Choroid plexus epithelial cell (primary cell): ENCODE measurements around the gene ARID5B.

Experiments
- DNase-seq: peaks from one replicate; pipeline ENCODE4 v3.0.0-alpha.2; 2010; ENCODE audit warnings: low read depth
- H3K4me3 ChIP-seq: 2 replicates; pipeline ENCODE4 v1.5.1; 2011; ENCODE audit warnings: low read depth, mild to moderate bottlenecking, control low read depth, low read length, moderate library complexity
- TF ChIP-seq, protein P1 (sequence below): conservative IDR thresholded peaks from 2 replicates; pipeline ENCODE4 v1.5.1; 2011; ENCODE audit warnings: low read depth, mild to moderate bottlenecking, control low read depth, inconsistent platforms, low read length, moderate library complexity

Gene ARID5B

DNA sequence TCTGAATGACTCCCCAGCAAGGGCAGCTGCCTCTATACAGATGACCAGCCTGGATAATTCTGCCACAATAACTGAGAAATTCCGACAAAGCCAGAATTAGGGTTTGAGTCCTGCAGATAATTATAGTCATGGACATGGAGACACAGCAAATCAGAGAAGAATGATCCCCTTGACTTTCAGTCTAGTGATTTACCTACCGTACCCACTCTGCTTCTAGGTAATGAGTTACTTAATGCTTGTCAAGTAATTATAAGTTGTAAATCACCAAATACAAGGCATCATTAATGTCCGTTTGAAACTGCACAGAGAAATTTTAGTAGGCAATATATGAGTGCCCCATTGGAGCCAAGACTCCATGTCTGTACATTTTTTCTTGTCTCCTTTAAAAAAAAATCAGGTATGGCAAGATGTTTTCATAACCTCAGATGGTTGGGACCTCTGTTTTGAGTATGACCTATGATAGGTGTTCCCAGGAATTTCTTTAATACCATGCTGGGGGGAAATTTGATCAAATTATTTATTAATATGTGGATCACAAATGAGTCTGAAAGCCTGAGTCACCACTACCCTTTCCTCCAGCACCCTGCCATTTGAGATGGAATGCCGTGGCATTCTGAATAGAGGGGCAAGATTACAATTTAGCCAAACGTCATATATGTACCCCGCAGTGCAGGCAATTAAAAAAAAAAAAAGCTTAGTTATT lies 5.5 kb upstream of the ARID5B start:
- H3K4me3 ChIP-seq = no peak overlapping the region
- DNase-seq = no peak
- TF ChIP-seq, protein P1, sequence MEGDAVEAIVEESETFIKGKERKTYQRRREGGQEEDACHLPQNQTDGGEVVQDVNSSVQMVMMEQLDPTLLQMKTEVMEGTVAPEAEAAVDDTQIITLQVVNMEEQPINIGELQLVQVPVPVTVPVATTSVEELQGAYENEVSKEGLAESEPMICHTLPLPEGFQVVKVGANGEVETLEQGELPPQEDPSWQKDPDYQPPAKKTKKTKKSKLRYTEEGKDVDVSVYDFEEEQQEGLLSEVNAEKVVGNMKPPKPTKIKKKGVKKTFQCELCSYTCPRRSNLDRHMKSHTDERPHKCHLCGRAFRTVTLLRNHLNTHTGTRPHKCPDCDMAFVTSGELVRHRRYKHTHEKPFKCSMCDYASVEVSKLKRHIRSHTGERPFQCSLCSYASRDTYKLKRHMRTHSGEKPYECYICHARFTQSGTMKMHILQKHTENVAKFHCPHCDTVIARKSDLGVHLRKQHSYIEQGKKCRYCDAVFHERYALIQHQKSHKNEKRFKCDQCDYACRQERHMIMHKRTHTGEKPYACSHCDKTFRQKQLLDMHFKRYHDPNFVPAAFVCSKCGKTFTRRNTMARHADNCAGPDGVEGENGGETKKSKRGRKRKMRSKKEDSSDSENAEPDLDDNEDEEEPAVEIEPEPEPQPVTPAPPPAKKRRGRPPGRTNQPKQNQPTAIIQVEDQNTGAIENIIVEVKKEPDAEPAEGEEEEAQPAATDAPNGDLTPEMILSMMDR = no peak

DNA sequence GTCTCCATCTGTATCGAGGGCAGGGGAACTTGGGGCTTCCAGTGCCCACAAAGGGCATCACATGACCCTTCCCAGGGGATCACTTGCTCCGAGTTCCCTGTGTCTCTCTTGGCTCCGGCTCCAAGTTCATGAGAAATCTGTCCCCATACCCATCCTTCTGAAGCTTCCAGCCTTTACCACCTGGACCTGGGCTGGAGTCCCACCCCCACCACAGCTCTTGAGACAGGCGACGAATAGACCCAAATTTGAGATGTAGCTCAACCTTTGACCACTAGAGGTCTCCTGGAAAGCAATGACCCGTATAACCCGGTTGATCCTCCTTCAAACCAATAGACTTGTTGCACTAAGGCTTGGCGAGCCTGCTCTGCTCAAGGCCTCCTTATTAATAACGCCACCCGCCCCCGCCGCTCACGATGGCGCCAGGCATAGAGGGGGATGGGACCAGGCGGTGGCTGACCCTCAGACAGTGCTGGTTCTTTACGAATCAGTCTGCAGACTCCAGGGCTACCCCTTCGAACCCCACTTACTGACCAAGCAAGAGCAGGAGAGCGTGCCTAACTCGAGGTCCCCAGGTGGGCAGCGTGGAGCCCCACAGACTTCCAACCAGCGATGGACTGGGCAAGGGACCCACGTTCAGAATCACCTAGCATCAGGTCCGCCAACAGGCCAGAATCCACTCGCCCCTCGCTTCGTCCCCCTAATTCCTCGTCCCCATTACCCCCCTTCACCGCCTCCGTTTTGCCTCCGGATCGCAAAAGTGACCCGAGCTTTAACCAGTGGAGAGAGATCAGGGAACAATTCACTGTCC lies 4.4 kb upstream of the ARID5B start:
- peak; percentile 82 for DNase-seq
- TF ChIP-seq, protein P1 = peak; percentile 69
- H3K4me3 ChIP-seq = peak overlapping the region; percentile 52

DNA sequence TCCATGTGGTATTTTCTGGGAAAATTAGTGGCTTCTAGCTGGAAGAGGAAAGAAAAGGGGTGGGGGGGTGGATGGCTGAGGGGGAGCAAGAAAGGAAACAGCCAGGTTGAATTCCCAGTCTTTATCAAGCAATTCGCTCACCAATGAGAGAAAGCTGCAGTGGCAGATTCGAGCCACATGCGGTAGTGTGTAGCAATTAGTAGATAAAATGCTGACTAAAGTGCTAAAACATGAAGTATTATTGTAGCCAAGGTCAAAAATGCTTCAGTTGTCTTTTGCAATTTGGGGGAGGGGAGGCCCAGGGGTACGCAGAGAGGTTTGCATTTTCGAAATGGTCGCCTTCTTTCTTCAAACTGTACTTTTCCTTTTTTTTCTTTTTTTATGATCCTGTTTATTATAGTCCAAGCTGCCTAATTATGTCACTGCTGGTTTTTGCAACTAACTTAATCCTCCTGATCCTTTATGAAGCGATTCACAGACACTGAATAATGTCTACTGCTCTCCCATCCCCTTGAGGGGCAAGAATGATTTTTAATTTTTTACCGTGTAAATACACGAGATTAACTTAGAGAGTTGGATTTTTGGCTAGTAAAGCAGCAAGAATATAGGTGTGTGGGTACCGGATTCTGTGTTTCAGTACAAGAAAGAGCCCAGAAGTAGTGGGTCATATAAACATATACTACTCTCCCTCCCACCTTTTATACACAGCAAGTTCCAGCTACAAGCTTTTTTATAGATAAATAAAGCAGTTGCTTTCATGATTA lies 3.6 kb upstream of the ARID5B start:
- peak; percentile 75 for DNase-seq
- peak overlapping the region; percentile 52 for H3K4me3 ChIP-seq
- TF ChIP-seq, protein P1 = peak; percentile 65

DNA sequence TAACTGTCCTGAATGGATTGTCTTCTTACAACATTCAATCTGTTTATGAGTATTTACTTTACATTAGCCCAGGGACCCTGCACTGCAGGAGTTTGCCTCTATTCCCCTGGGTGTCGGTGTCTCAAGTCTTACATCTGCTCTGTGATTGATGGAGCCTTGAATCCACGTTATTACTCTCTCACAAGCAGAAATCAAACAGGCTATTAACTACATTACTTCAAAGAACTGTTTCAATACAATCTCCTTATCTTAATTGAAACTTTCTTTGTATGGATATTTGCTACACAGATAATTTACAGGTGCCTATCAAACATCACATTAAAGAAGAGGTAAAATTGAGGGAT lies 3.1 kb upstream of the ARID5B start:
- DNase-seq = no peak
- no peak overlapping the region for H3K4me3 ChIP-seq
- TF ChIP-seq, protein P1 = no peak

DNA sequence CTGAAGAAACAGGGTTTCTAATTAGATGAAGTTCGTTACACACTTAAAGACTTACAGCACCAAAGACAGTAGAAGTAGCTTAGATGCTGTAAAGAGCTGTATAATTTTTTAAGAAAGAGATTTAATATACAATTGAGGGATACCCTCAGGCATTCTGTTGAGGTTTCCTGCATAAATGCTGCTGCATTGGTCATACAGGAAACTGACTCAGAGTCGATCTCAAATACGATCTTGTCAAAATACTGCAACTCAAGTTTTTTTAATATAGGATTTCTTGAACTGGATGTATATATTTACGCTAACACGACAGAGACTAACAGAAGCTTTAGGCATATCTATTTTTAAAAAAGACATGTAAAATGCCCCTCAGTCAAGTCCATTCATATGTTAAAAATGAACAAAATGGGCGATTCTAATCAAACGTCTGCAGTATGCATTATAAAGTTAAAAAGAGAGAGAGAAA lies 2.4 kb upstream of the ARID5B start:
- H3K4me3 ChIP-seq = peak overlapping the region; percentile 85
- TF ChIP-seq, protein P1 = no peak

DNA sequence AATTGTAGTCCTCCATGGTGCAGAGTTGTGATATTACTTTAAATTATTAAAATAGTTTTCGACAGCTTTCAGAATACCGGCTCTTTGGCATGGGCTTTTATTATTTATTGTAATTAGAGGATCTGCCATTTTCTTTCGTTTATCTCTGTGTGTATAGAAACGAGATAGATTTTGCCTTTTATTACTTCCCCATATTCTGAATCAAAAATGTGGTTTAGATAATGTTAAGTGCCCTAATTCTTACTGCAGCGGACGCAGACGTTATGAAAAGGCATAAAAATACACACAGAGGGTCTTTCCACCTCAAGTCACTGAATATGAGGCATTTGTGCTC lies 1.9 kb upstream of the ARID5B start:
- no peak for DNase-seq
- TF ChIP-seq, protein P1 = no peak
- H3K4me3 ChIP-seq = peak overlapping the region; percentile 85

More for the DNA sequence above, 2.4 kb upstream of the ARID5B start:
- DNase-seq = peak; percentile 72
